ENCODE data around the gene SLC6A3. TPM values are rescaled to one million over a fixed set of nuclear protein-coding genes. Genes with fewer than 3 reads are reported as not detected.

The SLC6A3 gene
- total and polyA plus RNA-seq, 2 donors (not counting 3 experiments of a cell fraction or from before 2014, with no cell fraction given), result not detected

DNA sequence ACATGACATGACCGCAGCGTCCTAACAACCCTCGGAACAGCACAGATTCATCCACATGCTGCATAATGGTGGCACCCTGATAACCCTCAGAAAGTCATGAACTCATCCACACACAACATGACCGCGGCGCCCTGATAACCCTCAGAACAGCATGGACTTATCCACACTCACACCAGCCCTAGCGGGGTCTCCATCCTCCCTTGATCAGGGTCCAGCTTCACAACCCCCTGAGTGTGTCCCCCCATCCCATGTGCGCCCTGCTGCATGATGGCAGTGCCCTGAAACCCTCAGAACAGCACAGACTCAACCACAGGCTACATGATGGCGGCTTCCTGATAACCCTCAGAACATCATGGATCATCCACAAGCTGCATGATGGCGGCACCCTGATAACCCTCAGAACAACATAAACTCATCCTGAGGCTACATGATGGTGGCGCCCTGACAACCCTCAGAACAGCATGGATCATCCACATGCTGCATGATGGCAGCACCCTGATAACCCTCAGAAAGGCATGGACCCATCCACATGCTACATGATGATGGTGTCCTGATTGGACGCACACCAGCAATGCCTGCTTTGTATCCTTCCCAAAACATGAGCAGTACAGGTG is 28.3 kb downstream of the SLC6A3 start:
- H3K9me3 ChIP-seq (replicated peaks; ENCODE audit: control insufficient read depth, insufficient read depth, low read length), result no peaks in the 10 kb centered on the region
- BruUV-seq (replicated peaks), result no TSS peak
- H4K20me1 ChIP-seq (replicated peaks; ENCODE audit: control insufficient read depth, extremely low read depth, insufficient read depth, low read length), result no peaks in the 10 kb centered on the region
- no peak overlapping the region for H3K27ac ChIP-seq (ENCODE audit: insufficient read depth, low read depth, low read length)
- H3K4me2 ChIP-seq (ENCODE audit: insufficient read depth, low read length), result no peak overlapping the region
- ChIA-PET CTCF (no interaction called here), POLR2A (no interaction called here)
- H3K36me3 ChIP-seq (ENCODE audit: control insufficient read depth in 2 of 2, extremely low read depth in 1 of 2, insufficient read depth in 2 of 2, low read length in 2 of 2), result no peaks in the 10 kb centered on the region
- H3K27me3 ChIP-seq (ENCODE audit: control insufficient read depth in 2 of 2, insufficient read depth in 2 of 2, low read length in 2 of 2), result no peaks in the 10 kb centered on the region
- TF ChIP-seq MYC (IDR thresholded peaks at IDR 0.05; ENCODE audit: low read depth, low read length), result no peak
- no peak for TF ChIP-seq EZH2 (IDR thresholded peaks at IDR 0.05; ENCODE audit: borderline replicate concordance, low read depth, low read length, severe bottlenecking)
- TF ChIP-seq, protein P1, sequence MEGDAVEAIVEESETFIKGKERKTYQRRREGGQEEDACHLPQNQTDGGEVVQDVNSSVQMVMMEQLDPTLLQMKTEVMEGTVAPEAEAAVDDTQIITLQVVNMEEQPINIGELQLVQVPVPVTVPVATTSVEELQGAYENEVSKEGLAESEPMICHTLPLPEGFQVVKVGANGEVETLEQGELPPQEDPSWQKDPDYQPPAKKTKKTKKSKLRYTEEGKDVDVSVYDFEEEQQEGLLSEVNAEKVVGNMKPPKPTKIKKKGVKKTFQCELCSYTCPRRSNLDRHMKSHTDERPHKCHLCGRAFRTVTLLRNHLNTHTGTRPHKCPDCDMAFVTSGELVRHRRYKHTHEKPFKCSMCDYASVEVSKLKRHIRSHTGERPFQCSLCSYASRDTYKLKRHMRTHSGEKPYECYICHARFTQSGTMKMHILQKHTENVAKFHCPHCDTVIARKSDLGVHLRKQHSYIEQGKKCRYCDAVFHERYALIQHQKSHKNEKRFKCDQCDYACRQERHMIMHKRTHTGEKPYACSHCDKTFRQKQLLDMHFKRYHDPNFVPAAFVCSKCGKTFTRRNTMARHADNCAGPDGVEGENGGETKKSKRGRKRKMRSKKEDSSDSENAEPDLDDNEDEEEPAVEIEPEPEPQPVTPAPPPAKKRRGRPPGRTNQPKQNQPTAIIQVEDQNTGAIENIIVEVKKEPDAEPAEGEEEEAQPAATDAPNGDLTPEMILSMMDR (IDR thresholded peaks at IDR 0.05; ENCODE audit: extremely low read depth in 1 of 2, insufficient read depth in 1 of 2, low read depth in 1 of 2, low read length in 2 of 2), result no peak
- TF ChIP-seq POLR2A (IDR thresholded peaks at IDR 0.05; ENCODE audit: low read depth, low read length), result no peak
- no peak for TF ChIP-seq JUN (IDR thresholded peaks at IDR 0.05; ENCODE audit: borderline replicate concordance, insufficient read depth, insufficient read length, low read depth)
- TF ChIP-seq, protein P2, sequence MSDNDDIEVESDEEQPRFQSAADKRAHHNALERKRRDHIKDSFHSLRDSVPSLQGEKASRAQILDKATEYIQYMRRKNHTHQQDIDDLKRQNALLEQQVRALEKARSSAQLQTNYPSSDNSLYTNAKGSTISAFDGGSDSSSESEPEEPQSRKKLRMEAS (IDR thresholded peaks at IDR 0.05; ENCODE audit: insufficient read depth, insufficient read length), result no peak
- no peak for TF ChIP-seq POLR2AphosphoS5 (IDR thresholded peaks at IDR 0.05; ENCODE audit: insufficient read depth, low read depth, low read length)
- no peak for TF ChIP-seq FOS (IDR thresholded peaks at IDR 0.05; ENCODE audit: borderline replicate concordance, insufficient read depth, low read length)
- dilution Hi-C loops (cut with MboI; ENCODE audit: extremely low pct_ligation_motif_present, low sequenced_read_pairs), result no loop called here
- no peak for FAIRE-seq
- H3K9ac ChIP-seq (replicated peaks; ENCODE audit: extremely low read depth, insufficient read depth, low read length), result no peak overlapping the region
- no peak for DNase-seq (ENCODE audit: low read depth, low spot score)
- H3K9me1 ChIP-seq (replicated peaks; ENCODE audit: control insufficient read depth, extremely low read depth, insufficient read depth, low read length), result no peaks in the 10 kb centered on the region
- no peak overlapping the region for H3K4me3 ChIP-seq (replicated peaks in 1 of 3; ENCODE audit: insufficient read depth in 1 of 3, low read depth in 1 of 3, low read length in 3 of 3)
- no peaks in the 10 kb centered on the region for H3K79me2 ChIP-seq (ENCODE audit: control insufficient read depth, insufficient read depth, low read length)
- intact Hi-C loops (cut with micrococcal nuclease), result no loop called here
- H2AFZ ChIP-seq (ENCODE audit: low read depth, low read length), result no peak overlapping the region
- H3K4me1 ChIP-seq (ENCODE audit: control insufficient read depth, extremely low read depth, insufficient read depth, low read length), result no peaks in the 10 kb centered on the region
